HG03571 (cell line): ENCODE results near the gene AUH.

Source experiments
- ATAC-seq: cut with Tn5 transposase; IDR thresholded peaks from one replicate; pipeline ENCODE4 v1.9.1; 2021; ENCODE audit not compliant: unreplicated experiment

AUH gene

DNA sequence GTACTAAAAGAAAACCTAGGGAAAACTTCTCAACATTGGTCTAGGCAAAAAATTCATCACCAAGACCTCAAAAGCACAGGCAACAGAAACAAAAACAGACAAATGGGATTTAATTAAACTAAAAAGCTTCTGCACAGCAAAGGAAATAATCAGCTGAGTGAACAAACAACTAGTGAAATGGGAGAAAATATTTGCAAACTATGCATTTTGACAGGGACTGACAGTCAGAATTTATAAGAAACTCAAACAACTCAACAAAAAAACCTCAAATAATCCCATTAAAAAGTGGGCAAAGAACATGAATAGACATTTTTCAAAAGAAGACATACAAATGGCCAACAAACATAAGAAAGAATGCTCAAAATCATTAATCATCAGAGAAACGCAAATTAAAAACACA, 189.4 kb downstream of the AUH start:
- no peak for ATAC-seq

GRCh38 chr9:91170951-91171350, 190.8 kb downstream of the AUH start:
- ATAC-seq = no peak

DNA sequence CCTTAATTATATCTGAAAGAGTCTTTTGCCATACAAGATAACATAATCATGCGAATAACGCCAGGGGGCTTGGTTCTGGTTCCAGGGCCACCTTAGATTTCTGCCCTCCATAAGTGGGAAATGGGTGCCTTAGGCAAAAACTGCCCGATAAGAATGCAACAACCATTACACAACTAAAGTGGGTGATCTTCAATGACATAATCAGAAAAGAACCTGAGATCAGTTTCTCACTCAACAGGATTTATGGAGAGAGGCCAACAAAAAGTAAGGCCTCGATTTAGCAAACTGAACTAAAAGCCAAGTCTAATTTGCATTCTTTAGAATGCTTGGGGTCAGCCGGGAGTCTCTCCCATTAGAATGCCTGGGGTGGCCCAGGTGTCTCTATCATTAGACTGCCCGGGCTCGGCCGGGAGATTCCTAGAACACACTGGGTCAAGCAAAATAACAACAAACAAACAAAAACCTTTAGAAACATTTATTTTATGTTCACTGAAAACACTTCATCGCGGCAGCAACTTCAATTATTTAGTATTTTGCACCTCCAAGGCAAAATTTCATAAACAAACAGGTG, 194.8 kb downstream of the AUH start:
- no peak for ATAC-seq

DNA sequence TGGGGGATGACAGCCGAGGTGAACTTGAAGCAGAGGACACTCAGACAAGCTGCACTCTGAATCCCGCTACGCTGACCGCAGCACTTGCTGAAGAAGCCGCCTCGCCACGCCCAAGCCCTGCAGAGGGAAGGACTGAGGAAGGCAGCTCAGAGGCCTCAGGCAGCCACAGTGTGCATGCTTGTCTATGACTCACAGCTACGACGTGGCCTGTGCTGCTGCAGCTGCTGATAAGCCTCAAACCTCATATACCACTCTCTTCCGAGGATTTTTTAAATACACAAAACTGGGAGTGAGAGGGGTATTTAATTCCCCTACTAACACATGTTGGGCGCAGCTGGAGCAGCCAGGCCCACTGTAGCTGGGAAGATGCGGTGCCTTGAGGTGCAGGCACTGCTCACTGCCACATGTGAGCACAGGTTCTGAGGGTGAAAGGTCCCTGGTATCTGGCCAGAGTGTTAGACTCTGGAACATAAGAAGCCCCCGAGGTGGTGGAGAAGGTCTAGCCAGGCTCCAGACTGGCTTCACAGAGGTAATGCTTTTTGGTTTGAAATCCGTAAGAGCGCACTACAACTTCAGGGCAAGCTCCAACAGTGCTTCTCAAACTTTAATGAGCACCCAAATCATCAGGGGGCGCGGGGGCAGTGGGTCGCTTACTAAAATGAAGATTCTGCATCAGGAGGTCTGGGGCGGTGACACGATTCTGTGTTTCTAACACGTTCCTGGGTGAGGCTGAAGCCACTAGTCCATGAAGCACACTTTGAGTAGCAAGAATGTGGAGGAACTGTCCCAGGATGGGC, 196.8 kb downstream of the AUH start:
- ATAC-seq = no peak
